GM18507 (cell line): ENCODE measurements around the gene GOLGA7B.
A peak's percentile ranks its signal among the peaks of the same experiment; 100 is the strongest.

Experiments
- DNase-seq: peaks from one replicate; pipeline ENCODE4 v3.0.0; 2011; ENCODE audit warnings: low read depth; ENCODE audit not compliant: insufficient read length; ENCODE audit errors: extremely low spot score
- FAIRE-seq: peaks from 2 replicates; lab custom pipeline; 2011; peaks lifted over from hg19 to GRCh38; lab: Jason Lieb, UNC

Gene GOLGA7B

DNA sequence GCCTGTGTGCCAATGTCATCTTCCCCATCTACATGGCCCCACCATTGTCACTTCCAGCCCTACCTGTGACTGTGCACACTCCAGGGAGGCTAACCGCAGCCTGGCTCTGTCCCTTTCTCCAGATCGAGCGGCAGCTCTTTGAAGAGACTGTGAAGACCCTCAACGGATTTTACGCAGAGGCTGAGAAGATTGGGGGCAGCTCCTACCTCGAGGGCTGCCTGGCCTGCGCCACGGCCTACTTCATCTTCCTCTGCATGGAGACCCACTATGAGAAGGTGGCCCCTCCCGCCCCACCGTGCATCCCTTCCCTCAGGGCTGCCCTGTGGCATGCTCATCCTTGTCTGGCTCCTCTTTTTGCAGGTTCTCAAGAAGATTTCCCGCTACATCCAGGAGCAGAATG lies 14.2 kb downstream of the GOLGA7B start:
- no peak for DNase-seq
- FAIRE-seq = no peak

DNA sequence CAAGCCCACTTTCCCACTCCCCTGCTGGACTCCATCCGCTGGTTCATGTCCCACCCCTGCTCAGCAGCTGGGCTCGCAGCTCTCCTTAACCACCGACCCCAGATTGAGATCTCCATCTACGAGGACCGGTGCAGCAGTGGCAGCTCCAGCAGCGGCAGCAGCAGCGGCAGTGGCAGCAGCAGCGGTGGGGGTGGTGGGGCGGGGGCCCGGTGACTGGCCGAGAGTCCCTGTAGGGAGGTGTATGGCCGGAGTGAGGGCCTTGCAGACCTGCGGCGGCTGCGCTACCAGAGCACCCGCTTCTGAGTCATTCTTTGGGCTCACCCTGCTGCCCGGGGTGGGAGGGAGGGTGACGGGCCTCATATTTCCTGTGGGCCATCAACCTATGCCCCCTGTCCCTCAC lies 15.8 kb downstream of the GOLGA7B start:
- DNase-seq = no peak
- no peak for FAIRE-seq

DNA sequence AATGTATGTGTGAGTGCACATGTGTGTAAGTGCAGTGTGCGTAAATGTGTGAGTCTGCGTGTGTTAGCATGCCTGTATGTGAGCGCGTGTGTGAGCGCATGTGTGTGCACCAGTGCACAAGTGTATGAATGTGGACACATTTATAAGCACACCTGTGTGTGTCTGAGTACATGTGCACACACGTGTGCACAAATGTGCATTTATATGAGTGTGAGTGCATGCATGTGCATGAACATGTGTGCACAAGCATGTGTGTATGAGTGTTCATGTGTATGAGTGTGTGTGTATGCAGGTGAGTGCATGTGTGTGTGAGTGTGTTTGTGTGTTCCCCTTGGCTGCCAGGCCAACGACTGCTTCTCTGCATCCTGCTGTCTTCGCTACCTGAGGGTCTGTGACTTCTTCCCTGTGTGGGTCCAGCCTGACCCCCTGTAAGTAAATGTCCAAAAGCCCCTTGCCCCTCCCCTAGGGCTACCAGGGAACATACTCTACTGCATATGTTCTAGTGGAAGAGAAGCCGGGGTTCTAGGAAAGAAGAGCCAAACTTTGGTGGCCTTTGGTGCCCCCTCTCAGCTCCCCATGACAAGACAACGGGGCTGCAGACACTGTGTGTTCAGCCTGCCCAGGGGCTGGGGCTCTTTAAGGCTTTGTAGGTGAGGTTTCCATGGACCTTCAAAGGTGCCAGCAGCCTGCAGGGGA lies 17.0 kb downstream of the GOLGA7B start:
- DNase-seq (no peak), FAIRE-seq (no peak)

DNA sequence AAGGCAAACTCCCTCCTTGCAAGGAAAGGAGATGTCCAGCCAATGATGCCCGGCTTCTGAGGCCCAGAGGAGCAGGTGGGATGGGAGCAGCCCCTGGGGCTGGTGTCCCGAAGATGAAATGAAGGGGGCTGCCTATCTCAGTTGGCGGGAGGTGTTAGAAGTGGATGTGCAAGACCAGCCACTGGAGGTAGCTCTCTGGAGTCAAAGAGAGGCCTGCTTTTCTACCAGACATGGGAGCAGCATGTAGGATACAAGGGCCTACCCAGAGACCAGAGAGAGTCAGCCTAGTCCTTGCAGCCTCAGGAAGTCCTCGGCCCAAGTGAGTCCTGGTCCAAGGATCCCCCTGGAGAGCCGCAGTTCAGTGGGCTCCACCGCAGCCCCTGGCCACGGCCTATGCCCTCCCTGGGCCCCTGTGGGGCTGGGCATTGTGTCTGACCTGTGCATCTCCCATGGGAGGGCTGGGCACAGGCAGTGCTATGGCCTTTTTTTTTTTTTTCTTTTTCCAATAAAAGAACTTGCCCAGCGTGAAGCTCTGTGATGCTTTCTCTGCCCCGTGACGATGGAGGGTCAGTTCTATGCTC lies 17.7 kb downstream of the GOLGA7B start:
- no peak for DNase-seq
- FAIRE-seq = no peak

DNA sequence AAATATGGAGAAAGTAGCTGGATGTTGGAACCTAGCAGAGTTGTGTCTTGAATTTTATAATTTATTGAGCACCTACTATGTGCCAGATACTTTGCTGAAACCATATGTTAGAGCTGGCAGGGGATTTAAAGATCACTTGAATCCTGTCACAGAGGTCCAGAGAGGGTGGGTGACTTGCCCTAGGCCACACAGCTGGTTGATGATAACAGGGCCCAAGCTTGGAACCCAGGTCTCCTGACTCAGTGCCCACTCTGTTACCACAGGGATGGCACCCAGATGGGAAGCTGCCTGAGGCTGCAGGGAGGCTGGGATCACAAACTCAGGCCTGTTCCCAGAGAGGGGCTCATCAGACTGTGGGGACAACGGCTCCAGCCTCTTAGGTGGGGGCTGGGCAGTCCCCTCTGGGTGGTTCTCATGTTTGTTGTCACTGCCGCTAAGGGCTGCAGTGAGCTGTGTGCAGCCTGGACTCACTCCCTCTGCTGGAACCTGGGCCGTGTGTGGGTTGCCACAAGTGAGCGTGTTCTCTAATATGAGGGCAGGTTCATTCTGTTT lies 18.6 kb downstream of the GOLGA7B start:
- no peak for FAIRE-seq
- no peak for DNase-seq

DNA sequence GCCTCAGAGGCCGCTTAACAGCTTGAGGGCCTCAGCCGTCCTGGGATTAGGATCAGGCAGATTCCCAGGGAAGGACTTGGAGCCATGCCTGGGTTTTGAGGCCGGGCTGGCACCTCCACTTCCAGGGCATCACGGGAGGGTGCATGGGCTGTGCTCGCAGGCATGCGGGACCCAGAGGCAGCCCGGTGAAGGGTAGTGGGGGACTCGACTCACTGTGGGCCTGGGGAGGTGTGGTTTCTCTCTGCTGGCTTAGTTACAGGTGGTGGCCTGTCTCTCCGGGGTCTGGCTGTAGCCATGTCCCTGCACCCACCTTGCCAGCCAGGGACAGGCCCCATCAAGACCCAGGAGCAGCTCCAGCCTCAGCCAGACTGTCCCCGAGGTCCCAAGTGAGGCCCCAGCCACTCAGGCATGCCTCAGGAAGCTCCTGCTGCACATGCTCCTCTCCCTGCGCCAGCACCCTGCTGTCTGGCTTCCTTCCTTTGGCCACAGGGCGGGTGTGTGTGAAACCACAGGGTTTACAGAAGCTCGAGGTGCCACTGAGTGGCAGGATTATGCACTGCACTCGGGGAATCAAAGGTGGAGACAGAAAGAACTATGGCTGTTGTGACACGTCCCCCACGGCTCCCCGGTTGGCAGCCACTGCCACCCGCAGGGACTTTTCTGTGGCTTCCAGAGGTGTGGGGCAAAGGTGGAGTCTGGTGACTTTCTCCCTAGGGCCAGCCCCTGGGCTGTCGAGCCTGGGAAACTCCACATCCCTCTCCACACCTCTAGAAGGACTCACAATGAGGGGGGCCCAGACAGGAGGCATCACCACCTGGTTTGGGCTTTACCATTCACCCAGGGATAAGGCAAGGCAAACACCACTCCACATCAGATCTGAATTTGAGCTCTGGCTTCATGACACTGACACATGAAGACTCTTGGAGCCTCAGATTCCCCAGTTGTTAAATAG lies 19.7 kb downstream of the GOLGA7B start:
- FAIRE-seq (peak; percentile 83), DNase-seq (peak; percentile 77)

DNA sequence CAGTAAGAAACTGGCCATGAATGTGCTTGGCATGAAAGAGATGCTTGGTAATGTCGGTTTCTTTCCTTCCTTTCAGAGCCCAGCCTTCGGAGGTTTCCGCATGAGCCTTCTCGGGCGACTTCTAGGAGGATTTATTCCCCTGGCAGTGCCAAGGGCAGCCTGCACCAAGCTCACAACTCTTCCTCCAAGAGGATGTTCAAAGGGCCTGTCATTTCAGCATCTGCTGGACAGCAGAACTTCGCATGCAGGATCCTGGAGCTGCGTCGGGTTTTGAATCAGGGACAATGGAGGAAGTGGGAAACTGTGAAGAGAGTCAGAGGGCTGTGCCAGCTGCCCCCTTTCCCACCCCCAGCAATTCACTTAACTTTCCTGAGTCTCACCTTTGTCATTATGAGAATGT lies 21.3 kb downstream of the GOLGA7B start:
- no peak for DNase-seq
- FAIRE-seq = no peak

DNA sequence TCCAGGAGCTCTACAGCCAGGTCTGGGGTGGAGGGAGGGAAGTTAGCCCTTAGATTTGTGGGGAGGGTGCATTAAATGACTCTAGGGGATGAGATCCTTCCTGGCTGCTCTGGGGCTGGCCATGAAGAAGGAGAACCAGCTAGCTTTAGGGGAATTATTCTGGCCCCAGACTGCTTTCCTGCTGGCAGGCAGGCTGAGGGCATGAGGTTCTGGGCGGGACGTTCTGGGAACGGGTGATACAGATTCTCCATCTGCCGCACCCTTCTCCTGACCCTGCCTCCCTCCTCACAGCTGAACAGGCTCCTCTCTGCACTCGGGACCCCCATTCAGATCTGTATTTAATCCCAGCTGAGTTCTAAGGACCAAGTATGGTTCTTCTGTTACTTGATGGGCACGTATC lies 23.9 kb downstream of the GOLGA7B start:
- FAIRE-seq (no peak), DNase-seq (no peak)

DNA sequence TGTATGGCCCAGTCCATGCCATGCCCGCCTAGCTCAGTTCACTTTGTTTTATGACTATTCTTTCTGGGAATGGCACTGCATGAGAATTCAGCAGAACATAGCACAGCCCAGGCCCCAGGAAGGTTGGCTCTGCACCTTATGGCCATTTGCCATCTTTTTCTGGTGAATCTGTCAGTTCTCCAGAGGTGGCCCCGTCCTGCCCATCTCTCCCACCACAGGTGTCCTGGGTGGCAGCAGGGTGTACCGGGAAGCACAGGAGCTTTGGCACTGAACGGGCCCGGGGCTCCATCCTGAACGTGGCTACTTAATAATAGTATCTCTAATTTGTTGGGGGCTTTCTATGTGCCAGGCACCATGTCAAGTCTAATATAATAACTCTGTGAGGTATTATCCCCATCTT lies 24.7 kb downstream of the GOLGA7B start:
- FAIRE-seq (no peak), DNase-seq (no peak)

DNA sequence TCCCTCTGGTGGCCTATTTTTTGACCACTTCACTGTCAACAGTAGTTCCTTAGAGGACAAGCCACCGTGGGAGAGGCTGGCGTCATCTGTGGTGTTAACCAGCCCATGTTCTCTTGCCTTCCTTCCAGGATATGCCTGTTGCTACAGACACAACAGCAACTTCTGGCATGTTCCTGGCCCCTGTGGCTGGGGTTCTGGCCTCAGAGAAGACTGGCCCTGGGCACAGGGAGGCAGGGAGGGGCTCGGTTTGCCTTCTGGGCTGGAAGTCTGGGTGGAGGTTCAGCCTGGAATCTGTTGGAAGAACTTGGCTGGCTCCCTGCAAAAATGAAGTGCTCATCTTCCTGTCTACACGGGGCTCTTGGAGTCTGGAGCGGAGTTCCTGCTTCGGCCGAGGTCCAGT lies 25.7 kb downstream of the GOLGA7B start:
- no peak for DNase-seq
- no peak for FAIRE-seq

DNA sequence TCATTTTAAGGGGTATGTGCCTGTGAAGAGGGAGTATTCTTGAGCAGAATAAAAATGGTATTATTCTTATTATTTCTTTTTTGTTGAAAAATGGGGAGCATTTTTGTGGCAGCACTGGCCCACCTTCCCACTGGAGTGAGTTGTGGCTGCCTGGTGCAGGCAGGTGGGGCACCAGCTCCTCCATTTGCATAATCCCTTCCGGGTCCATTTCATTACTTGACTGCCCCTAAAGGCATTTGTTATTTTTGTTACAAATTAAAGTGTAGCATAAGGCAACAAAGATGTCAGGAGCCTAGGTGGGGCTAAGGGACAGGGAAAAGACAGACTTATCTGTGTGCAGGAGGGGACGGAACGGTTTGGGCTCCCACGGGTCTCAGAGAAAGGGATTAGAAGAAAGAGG lies 26.8 kb downstream of the GOLGA7B start:
- FAIRE-seq (no peak), DNase-seq (no peak)

DNA sequence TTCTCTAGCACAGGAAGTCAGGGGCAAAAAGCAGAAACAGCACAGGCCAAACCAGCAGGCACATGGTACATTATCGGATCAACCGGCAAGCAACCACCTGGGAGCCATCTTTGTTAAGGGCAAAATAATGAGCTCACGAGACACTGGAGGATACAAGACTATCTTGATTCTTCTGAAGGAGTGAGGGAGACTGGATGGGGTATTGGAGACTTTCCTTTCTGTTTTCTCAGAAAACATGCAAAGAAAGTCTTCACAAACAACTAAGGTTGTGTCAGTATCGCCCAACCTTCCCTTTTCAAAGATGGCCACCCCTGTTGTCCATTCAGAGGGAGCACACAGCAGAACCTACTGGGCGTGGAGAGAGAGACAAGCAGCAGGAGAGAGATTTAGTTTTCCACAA lies 29.6 kb downstream of the GOLGA7B start:
- FAIRE-seq = no peak

DNA sequence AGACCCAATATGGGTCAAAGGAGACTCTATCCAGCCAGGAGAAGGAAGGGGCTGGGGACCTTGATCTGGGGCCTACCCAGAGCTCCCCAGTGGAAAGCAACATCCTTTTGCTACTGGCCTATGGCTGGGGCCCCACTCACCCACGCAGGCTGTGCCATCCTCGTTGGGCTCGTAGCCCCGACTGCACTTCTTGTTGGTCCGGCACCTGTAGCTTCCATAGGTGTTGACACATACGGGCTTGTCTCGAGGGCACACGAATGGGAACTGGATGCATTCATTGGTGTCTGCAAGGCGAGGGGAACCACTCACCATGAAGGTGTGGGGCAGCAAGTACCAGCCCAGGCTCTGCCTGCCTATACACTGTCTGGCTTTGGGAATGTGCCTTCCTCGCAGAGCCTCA lies 30.5 kb downstream of the GOLGA7B start:
- FAIRE-seq = no peak
- no peak for DNase-seq

More for the DNA sequence above, 29.6 kb downstream of the GOLGA7B start:
- no peak for DNase-seq

DNA sequence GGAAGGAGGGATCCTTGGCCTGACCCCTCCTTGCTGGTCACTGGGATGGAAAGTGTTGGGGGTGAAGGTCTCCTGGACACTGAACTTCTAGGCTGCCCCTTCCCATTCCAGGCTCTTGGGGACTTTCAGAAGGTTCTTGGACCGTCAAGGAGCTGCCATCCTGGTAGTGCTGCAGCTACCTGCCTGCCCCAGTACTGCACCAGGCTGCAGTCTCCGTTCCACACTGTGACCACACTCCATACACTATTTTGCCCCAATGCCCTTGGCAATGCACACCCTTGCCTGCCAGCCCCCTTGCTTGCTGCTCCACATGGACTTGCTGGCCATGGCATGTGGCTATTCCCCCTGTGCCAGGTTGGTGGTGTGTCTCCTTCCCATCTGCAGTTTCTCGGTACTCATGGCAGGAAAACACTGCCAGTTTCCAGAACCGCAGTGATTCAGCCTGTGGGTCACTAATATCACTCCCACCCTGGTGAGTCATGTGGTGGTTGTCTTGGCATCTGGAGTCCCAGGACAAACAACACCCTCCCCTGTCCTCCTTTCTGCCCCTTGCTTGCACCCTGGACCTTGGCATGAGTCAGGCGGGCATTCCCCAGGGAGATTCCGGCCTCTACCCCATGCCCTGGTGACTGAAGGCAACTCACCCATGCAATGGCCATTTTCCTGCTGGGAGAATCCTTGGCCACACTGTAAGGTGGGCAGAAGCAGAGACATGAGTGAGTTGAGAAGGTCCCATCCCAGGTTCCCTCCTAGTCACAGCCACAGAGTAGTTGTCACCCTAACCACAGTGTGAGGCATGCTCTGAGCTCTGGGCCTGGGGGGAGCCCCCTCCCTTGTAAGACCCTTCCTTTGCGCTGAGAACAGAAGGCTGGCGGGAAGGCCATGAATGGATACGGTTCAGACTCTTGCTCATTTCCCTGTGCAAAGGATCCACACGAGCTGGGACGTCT lies 32.8 kb downstream of the GOLGA7B start:
- FAIRE-seq = no peak

DNA sequence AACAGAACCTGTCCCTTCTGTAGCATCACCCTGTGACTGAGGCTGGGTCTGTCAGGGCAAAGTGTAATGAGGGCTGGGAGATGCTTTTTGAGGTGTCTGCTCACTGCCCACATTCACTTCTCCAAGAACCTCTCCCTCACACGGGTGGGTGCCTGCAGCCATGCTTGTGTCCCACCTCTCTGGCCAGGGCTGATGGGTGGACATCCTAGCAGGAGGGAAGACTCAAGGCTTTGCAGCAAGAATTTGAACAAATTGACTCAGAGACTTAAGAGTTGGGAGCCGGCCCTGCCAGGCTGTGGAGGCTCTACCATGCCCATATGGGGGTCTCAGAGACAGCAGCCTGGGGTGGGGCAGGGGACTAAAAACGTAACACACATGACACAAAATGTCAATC lies 33.4 kb downstream of the GOLGA7B start:
- no peak for DNase-seq
- no peak for FAIRE-seq

More for the DNA sequence above, 32.8 kb downstream of the GOLGA7B start:
- no peak for DNase-seq

DNA sequence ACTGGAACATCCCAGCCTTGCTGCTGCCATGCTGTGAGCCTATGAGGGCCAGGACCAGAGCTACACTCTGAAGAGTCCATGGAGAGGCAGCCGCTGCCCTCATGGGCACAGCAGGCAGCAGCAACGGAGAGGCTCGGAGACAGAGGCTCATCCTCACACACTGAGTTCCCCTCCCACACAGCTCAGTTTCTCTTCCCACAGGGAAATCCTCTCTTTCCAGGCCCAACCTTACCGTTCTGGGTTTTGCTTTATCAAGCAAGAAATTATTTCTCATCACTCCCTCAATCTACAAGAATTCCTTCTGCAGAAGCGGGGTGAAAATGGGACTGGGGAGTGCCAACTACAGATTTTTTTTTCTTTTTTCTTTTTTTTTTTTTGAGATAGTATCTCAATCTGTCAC lies 36.6 kb downstream of the GOLGA7B start:
- FAIRE-seq (no peak), DNase-seq (no peak)

DNA sequence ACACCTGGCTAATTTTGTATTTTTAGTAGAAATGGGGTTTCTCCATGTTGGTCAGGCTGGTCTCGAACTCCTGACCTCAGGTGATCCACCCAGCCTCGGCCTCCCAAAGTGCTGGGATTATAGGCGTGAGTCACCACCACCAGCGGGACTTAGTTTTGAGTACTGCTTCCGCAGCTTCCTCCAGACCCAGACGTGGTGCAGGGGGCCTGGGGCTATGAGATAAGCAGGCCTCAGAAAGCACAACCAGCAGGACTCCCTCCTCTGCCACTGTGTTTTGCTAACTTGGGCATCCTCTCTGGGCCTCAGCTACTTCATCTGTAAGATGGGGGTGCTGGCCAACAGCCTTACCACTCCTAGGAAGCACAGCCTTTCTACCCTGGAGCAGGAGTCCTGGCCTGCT lies 37.8 kb downstream of the GOLGA7B start:
- DNase-seq = no peak
- no peak for FAIRE-seq

DNA sequence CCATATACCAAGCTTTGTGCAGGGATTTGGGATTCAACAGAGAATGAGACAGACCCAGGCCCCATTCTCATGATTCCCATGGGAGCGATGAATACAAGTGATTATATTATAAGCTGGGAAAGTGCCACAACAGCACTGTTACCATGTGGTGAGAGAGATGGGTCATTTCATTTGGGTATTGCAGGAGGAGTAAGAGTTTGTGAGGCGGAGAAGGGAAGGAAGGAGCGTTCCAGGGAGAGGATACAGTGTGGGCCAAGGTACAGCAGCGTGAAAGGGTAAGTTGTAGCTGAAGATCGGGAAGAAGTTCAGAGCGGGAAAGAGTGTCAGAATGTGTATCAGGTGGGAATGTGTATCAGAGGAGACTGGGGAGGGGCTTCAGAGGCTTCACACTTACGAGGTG lies 38.5 kb downstream of the GOLGA7B start:
- DNase-seq (no peak), FAIRE-seq (no peak)

DNA sequence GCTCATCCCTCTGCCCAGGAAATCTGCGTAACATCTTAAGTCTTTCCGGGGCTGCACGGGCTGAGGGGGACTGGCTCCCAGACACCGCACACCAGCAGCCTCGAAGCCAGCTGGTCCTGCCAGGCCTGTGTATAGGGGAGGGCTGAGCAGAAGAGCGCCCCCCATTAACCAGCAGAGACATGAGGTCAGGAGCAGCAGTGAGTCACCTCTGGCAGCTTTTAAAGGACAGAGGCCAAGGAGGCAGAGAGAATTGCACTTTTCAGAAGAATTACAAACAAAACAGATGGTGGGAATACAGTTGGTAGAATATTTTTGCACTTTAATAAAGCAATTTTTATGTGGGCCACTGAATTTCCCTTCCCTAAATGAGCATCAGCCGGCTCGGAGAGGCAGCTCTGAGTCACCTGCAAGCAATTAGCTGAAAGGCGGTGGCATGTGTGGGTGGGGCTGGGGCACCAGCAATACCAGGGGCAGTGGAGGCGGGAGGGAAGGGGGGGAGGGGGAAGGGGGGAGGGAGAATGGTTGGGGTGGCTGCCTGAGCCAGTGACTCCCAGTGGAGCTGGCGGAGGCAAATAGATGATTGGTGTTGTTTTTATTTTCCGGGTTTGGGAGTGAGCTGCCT lies 39.1 kb downstream of the GOLGA7B start:
- DNase-seq (no peak), FAIRE-seq (no peak)
